Measurements from ENCODE around the gene S100A5.

- TF ChIP-seq CTCF (conservative IDR thresholded peaks at IDR 0.05; ENCODE audit: low read length) (no peak), EZH2phosphoT487 (IDR thresholded peaks at IDR 0.05; ENCODE audit: borderline replicate concordance) (no peak)
These were observed at the start of gene S100A5 for GRCh38 chr1:153540394-153541361.
